Calu3 (cell line): Measurements from ENCODE around the gene PNP. TPM values are rescaled to one million over a fixed set of nuclear protein-coding genes. Genes with fewer than 3 reads are reported as not detected.

ENCODE experiments used
- BruUV-seq: library from RNA; stranded (reverse); fragments of 400-500 nt; replicated peaks from 2 replicates; lab custom pipeline; 2021; lab: Mats Ljungman, UMichigan
- CTCF ChIA-PET: fragments of 300-600 bp; sonication (Branson Sonifier 250); formaldehyde crosslinking; loops from one replicate; lab custom pipeline; 2022; ENCODE audit warnings: antibody characterized with exemption; lab: Charles Lee
- DNase-seq: peaks from one replicate; pipeline ENCODE4 v3.0.0; 2022
- H3K27ac Mint-ChIP-seq: one replicate; pipeline ENCODE4 v1.8.0; 2022; ENCODE audit warnings: mixed read lengths; ENCODE audit not compliant: unreplicated experiment
- H3K27me3 Mint-ChIP-seq: one replicate; pipeline ENCODE4 v1.8.0; 2022; ENCODE audit warnings: mixed read lengths; ENCODE audit not compliant: unreplicated experiment
- H3K36me3 Mint-ChIP-seq: one replicate; pipeline ENCODE4 v1.8.0; 2022; ENCODE audit warnings: mild to moderate bottlenecking, moderate library complexity, mixed read lengths; ENCODE audit not compliant: insufficient read depth, unreplicated experiment
- H3K4me1 Mint-ChIP-seq: one replicate; pipeline ENCODE4 v1.8.0; 2022; ENCODE audit warnings: mild to moderate bottlenecking, low read depth, mixed read lengths; ENCODE audit not compliant: unreplicated experiment
- H3K4me3 Mint-ChIP-seq: one replicate; pipeline ENCODE4 v1.8.0; 2022; ENCODE audit warnings: mild to moderate bottlenecking, low read depth, moderate library complexity, mixed read lengths; ENCODE audit not compliant: unreplicated experiment
- H3K9me3 Mint-ChIP-seq: one replicate; pipeline ENCODE4 v1.8.0; 2022; ENCODE audit warnings: low read depth, mixed read lengths; ENCODE audit not compliant: unreplicated experiment
- CTCF ChIP-seq: fragments of 200-600 bp; IDR thresholded peaks from one replicate; pipeline ENCODE4 v1.8.0; 2022; ENCODE audit warnings: antibody characterized with exemption; ENCODE audit not compliant: unreplicated experiment
- intact Hi-C: fragments of 100-400 bp; cut with micrococcal nuclease; formaldehyde crosslinking; loops from one replicate; pipeline ENCODE4 v1.10.0; 2022; ENCODE audit not compliant: unreplicated experiment
- total RNA-seq: library from RNA; stranded (reverse); gene quantifications from 2 replicates; pipeline ENCODE4 v1.2.3, GENCODE V29; 2022

Gene PNP
- total RNA-seq, 1 experiment from 2014 or later: 81.3 TPM

GRCh38 chr14:20482382-20482781, 13.2 kb downstream of the PNP start:
- no peak overlapping the region for H3K4me3 Mint-ChIP-seq
- no peaks in the 10 kb centered on the region for H3K9me3 Mint-ChIP-seq
- H3K36me3 Mint-ChIP-seq: peaks cover 18% of the 10 kb centered on the region
- CTCF ChIA-PET: no interaction called here
- H3K27me3 Mint-ChIP-seq: no peaks in the 10 kb centered on the region
- no peak overlapping the region for H3K27ac Mint-ChIP-seq
- BruUV-seq: no TSS peak
- peaks cover 6% of the 10 kb centered on the region for H3K4me1 Mint-ChIP-seq
- TF ChIP-seq CTCF: no peak
- DNase-seq: no peak
- intact Hi-C loops: no loop called here

- Mint-ChIP-seq H3K27me3 (no peaks in the 10 kb centered on the region), H3K27ac (no peak overlapping the region), H3K4me3 (no peak overlapping the region), H3K4me1 (peaks cover 18% of the 10 kb centered on the region), H3K36me3 (no peaks in the 10 kb centered on the region), H3K9me3 (no peaks in the 10 kb centered on the region)
- CTCF ChIA-PET: no interaction called here
- intact Hi-C loops: no loop called here
- no peak for DNase-seq
- no peak for TF ChIP-seq CTCF
- BruUV-seq: no TSS peak
Measured at GRCh38 chr14:20485900-20486299, 16.7 kb downstream of the PNP start.

- Mint-ChIP-seq H3K4me3 (no peak overlapping the region), H3K27ac (no peak overlapping the region), H3K36me3 (no peaks in the 10 kb centered on the region), H3K4me1 (peaks cover 20% of the 10 kb centered on the region), H3K9me3 (no peaks in the 10 kb centered on the region), H3K27me3 (no peaks in the 10 kb centered on the region)
- intact Hi-C loops: no loop called here
- CTCF ChIA-PET: no interaction called here
- no TSS peak for BruUV-seq
- DNase-seq: no peak
- no peak for TF ChIP-seq CTCF
Measured at GRCh38 chr14:20486684-20487395, 17.6 kb downstream of the PNP start.

GRCh38 chr14:20487396-20487725, 18.2 kb downstream of the PNP start:
- intact Hi-C loops: no loop called here
- Mint-ChIP-seq H3K27ac (no peak overlapping the region), H3K4me1 (peaks cover 20% of the 10 kb centered on the region), H3K9me3 (no peaks in the 10 kb centered on the region), H3K36me3 (no peaks in the 10 kb centered on the region), H3K27me3 (no peaks in the 10 kb centered on the region), H3K4me3 (no peak overlapping the region)
- no peak for TF ChIP-seq CTCF
- BruUV-seq: no TSS peak
- CTCF ChIA-PET: no interaction called here
- DNase-seq: no peak
